ENCODE data around the gene C17orf114.
A peak's percentile ranks its signal among the peaks of the same experiment; 100 is the strongest.

C17orf114 gene

DNA sequence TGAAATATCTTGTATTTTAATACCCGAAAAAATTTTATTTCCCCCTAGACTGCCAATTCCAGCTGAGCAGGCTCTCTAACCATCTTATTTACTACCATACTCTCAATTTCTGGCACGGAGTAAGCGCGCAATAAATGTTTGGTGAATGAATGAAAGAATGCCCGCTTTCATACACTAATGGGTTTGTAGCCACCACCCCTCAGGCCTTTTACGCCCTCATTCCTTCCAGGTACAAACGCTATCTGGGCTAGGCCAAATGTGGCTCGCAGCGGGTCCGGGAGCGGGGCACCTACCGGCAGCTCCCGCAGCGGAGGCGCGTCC is 4.3 kb upstream of the C17orf114 start:
- H3K27me3 Mint-ChIP-seq = no peaks in the 10 kb centered on the region
- H3K27ac Mint-ChIP-seq = peak overlapping the region; percentile 64
- no peak for DNase-seq (ENCODE audit: low spot score, unreplicated experiment)
- peak overlapping the region; percentile 74 for H3K4me3 Mint-ChIP-seq (ENCODE audit: low read depth)
- no peaks in the 10 kb centered on the region for H3K9me3 Mint-ChIP-seq (ENCODE audit: low read depth)
- peaks cover 4% of the 10 kb centered on the region for H3K36me3 Mint-ChIP-seq (ENCODE audit: insufficient read depth)
- peaks cover 11% of the 10 kb centered on the region for H3K4me1 Mint-ChIP-seq (ENCODE audit: low read depth)
- TF ChIP-seq, protein P1, sequence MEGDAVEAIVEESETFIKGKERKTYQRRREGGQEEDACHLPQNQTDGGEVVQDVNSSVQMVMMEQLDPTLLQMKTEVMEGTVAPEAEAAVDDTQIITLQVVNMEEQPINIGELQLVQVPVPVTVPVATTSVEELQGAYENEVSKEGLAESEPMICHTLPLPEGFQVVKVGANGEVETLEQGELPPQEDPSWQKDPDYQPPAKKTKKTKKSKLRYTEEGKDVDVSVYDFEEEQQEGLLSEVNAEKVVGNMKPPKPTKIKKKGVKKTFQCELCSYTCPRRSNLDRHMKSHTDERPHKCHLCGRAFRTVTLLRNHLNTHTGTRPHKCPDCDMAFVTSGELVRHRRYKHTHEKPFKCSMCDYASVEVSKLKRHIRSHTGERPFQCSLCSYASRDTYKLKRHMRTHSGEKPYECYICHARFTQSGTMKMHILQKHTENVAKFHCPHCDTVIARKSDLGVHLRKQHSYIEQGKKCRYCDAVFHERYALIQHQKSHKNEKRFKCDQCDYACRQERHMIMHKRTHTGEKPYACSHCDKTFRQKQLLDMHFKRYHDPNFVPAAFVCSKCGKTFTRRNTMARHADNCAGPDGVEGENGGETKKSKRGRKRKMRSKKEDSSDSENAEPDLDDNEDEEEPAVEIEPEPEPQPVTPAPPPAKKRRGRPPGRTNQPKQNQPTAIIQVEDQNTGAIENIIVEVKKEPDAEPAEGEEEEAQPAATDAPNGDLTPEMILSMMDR (IDR thresholded peaks at IDR 0.05; ENCODE audit: unreplicated experiment) = no peak

- no peak for DNase-seq (ENCODE audit: low spot score, unreplicated experiment)
- H3K27ac Mint-ChIP-seq = peak overlapping the region; percentile 14
- H3K4me3 Mint-ChIP-seq (ENCODE audit: low read depth) = no peak overlapping the region
- no peaks in the 10 kb centered on the region for H3K27me3 Mint-ChIP-seq
- no peaks in the 10 kb centered on the region for H3K9me3 Mint-ChIP-seq (ENCODE audit: low read depth)
- TF ChIP-seq, protein P1 (IDR thresholded peaks at IDR 0.05; ENCODE audit: unreplicated experiment) = no peak
- H3K4me1 Mint-ChIP-seq (ENCODE audit: low read depth) = peaks cover 7% of the 10 kb centered on the region
- H3K36me3 Mint-ChIP-seq (ENCODE audit: insufficient read depth) = peaks cover 9% of the 10 kb centered on the region
These were observed 1.5 kb downstream of the C17orf114 start for GRCh38 chr17:4800462-4801196.

DNA sequence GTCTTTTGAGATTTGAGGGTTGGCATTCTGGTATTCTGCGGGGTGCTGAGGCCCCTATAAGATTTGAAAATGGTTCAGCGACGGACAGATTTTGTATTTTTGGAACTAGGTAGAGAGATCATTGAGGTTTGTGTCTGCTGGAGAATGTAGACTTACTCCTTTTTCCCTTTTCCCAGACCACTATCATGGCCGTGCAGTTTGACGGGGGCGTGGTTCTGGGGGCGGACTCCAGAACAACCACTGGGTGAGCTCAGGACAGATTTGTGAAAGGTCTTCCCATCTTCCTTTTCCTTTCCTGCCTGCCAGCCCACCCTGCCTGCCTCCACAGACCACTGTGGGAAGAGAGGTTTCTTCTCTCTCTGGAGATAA is 5.6 kb downstream of the C17orf114 start:
- no peaks in the 10 kb centered on the region for H3K9me3 Mint-ChIP-seq (ENCODE audit: low read depth)
- peak overlapping the region; percentile 98 for H3K27ac Mint-ChIP-seq
- TF ChIP-seq, protein P1 (IDR thresholded peaks at IDR 0.05; ENCODE audit: unreplicated experiment) = no peak
- H3K36me3 Mint-ChIP-seq (ENCODE audit: insufficient read depth) = peaks cover 9% of the 10 kb centered on the region
- H3K4me1 Mint-ChIP-seq (ENCODE audit: low read depth) = peaks cover 7% of the 10 kb centered on the region
- peak overlapping the region; percentile 100 for H3K4me3 Mint-ChIP-seq (ENCODE audit: low read depth)
- peaks cover 3% of the 10 kb centered on the region for H3K27me3 Mint-ChIP-seq
- no peak for DNase-seq (ENCODE audit: low spot score, unreplicated experiment)

DNA sequence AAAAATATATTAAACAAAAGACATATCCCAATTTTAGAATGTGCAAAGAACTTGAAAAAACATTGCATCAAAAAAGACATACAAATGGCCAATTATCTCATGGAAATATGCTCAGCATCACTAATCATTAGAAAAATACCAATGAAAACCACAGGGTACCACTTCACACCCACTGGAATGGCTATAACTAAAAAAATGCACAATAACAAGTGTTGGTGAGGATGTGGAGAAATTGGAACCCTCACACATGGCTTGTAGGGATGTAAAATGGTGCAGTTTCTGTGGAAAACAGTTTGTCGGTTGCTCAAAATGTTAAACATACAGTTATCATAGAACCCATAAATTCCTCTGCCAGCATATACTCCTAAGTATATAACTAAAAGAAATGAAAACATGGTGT is 7.0 kb downstream of the C17orf114 start:
- no peak for DNase-seq (ENCODE audit: low spot score, unreplicated experiment)
- Mint-ChIP-seq H3K36me3 (ENCODE audit: insufficient read depth) (peaks cover 4% of the 10 kb centered on the region), H3K4me1 (ENCODE audit: low read depth) (peaks cover 10% of the 10 kb centered on the region), H3K27me3 (peaks cover 3% of the 10 kb centered on the region), H3K9me3 (ENCODE audit: low read depth) (no peaks in the 10 kb centered on the region), H3K27ac (no peak overlapping the region), H3K4me3 (ENCODE audit: low read depth) (peak overlapping the region; percentile 100)
- TF ChIP-seq, protein P1 (IDR thresholded peaks at IDR 0.05; ENCODE audit: unreplicated experiment) = no peak

DNA sequence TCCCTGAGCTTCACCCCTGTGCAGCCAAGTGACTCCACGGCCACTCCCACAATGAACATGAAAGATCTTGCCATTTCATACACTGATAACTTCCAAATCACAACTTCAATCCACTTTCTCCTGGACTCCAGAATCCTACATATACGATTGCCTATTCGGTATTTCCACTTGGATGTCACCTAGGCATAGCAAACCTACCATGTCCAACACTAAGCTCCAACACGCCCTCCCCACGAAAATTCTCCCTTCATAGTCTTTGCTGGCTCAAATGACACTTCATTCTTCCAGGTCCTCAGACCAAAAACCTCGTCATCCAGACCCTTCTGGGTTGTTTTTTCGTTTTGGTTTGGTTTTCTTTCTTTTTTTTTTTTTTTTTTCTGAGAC is 11.4 kb downstream of the C17orf114 start:
- Mint-ChIP-seq H3K4me1 (ENCODE audit: low read depth) (peaks cover 13% of the 10 kb centered on the region), H3K27ac (peak overlapping the region; percentile 96), H3K4me3 (ENCODE audit: low read depth) (peak overlapping the region; percentile 84), H3K9me3 (ENCODE audit: low read depth) (no peaks in the 10 kb centered on the region), H3K36me3 (ENCODE audit: insufficient read depth) (no peaks in the 10 kb centered on the region), H3K27me3 (peaks cover 5% of the 10 kb centered on the region)
- TF ChIP-seq, protein P1 (IDR thresholded peaks at IDR 0.05; ENCODE audit: unreplicated experiment) = no peak
- no peak for DNase-seq (ENCODE audit: low spot score, unreplicated experiment)

Measured in progenitor cell of endocrine pancreas (in vitro differentiated cells).